PFSK-1 (cell line): ENCODE data around the gene AFDN.

Experiments used
- TAF1 ChIP-seq: IDR thresholded peaks from 2 replicates; pipeline ENCODE4 v1.6.1; 2012; ENCODE audit warnings: low read length, control low read depth, borderline replicate concordance; ENCODE audit not compliant: insufficient read depth
- TF ChIP-seq, protein P1 (sequence below), 2 experiments: IDR thresholded peaks; 2 replicates each; pipeline versions ENCODE4 v1.6.1 to v1.8.0; 2011 to 2012; ENCODE audit warnings: low read depth in 2 of 2, low read length in 2 of 2, control low read depth in 1 of 2, inconsistent platforms in 1 of 2, mild to moderate bottlenecking in 1 of 2, moderate library complexity in 1 of 2; ENCODE audit not compliant: insufficient read depth in 1 of 2

- TF ChIP-seq, protein P1, sequence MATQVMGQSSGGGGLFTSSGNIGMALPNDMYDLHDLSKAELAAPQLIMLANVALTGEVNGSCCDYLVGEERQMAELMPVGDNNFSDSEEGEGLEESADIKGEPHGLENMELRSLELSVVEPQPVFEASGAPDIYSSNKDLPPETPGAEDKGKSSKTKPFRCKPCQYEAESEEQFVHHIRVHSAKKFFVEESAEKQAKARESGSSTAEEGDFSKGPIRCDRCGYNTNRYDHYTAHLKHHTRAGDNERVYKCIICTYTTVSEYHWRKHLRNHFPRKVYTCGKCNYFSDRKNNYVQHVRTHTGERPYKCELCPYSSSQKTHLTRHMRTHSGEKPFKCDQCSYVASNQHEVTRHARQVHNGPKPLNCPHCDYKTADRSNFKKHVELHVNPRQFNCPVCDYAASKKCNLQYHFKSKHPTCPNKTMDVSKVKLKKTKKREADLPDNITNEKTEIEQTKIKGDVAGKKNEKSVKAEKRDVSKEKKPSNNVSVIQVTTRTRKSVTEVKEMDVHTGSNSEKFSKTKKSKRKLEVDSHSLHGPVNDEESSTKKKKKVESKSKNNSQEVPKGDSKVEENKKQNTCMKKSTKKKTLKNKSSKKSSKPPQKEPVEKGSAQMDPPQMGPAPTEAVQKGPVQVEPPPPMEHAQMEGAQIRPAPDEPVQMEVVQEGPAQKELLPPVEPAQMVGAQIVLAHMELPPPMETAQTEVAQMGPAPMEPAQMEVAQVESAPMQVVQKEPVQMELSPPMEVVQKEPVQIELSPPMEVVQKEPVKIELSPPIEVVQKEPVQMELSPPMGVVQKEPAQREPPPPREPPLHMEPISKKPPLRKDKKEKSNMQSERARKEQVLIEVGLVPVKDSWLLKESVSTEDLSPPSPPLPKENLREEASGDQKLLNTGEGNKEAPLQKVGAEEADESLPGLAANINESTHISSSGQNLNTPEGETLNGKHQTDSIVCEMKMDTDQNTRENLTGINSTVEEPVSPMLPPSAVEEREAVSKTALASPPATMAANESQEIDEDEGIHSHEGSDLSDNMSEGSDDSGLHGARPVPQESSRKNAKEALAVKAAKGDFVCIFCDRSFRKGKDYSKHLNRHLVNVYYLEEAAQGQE (IDR thresholded peaks at IDR 0.05; ENCODE audit: insufficient read depth in 1 of 2, low read depth in 2 of 2, low read length in 2 of 2), result no peak
- no peak for TF ChIP-seq TAF1
These were observed 22.9 kb upstream of the AFDN start for GRCh38 chr6:167803816-167804215.
